Panc1 (cell line): ENCODE data around the gene PTPN11. TPM values are rescaled to one million over a fixed set of nuclear protein-coding genes. Genes with fewer than 3 reads are reported as not detected.
"Not testable (repeated sequence)": the region's sequence is repeated elsewhere in the genome, so short reads cannot be mapped to it uniquely, and the experiment has no call there.

Source experiments
- ATAC-seq: fragments of 200-7000 bp; cut with Tn5 transposase; 2 replicates; pipeline ENCODE4 v1.9.1; 2020; ENCODE audit warnings: mild to moderate bottlenecking, moderate library complexity
- BruUV-seq: library from RNA; stranded (reverse); fragments of 400-500 nt; replicated peaks from 2 replicates; lab custom pipeline; 2021; lab: Mats Ljungman, UMichigan
- CTCF ChIA-PET: fragments of 300-600 bp; sonication (Branson Sonifier 250); formaldehyde crosslinking; loops from one replicate; lab custom pipeline; 2022; ENCODE audit warnings: antibody characterized with exemption; lab: Charles Lee
- POLR2A ChIA-PET: fragments of 300-600 bp; sonication (Branson Sonifier 250); formaldehyde crosslinking; loops from one replicate; lab custom pipeline; 2022; ENCODE audit warnings: antibody characterized with exemption; lab: Charles Lee
- DNase-seq: peaks from one replicate; pipeline ENCODE4 v3.0.0-alpha.2; 2010; ENCODE audit warnings: low read depth, low spot score
- H3K27ac ChIP-seq: 2 replicates; pipeline ENCODE4 v1.5.1; 2011; ENCODE audit warnings: mild to moderate bottlenecking, low read length, inconsistent platforms
- H3K27me3 ChIP-seq: fragments of 200-500 bp; sonication (Bioruptor generic); 2 replicates; pipeline ENCODE4 v1.6.0; 2014; ENCODE audit warnings: low read length, inconsistent platforms; ENCODE audit not compliant: control insufficient read depth, insufficient read depth
- H3K36me3 ChIP-seq: fragments of 200-500 bp; sonication (Bioruptor generic); 2 replicates; pipeline ENCODE4 v1.5.1; 2014; ENCODE audit warnings: inconsistent platforms, mild to moderate bottlenecking, low read length, moderate library complexity; ENCODE audit not compliant: control insufficient read depth, insufficient read depth
- H3K4me1 ChIP-seq: 2 replicates; pipeline ENCODE4 v1.5.1; 2011; ENCODE audit warnings: inconsistent platforms, mild to moderate bottlenecking, low read length, moderate library complexity; ENCODE audit not compliant: control insufficient read depth, insufficient read depth
- H3K4me3 ChIP-seq, 2 experiments: 2 replicates each; pipeline ENCODE4 v1.5.1; 2011 to 2012; ENCODE audit warnings: low read depth in 2 of 2, low read length in 2 of 2, mild to moderate bottlenecking in 2 of 2, inconsistent platforms in 1 of 2, moderate library complexity in 1 of 2
- H3K9me3 ChIP-seq: fragments of 200-500 bp; sonication (Bioruptor generic); 2 replicates; pipeline ENCODE4 v1.5.1; 2014; ENCODE audit warnings: low read depth, mild to moderate bottlenecking, inconsistent platforms, low read length, moderate library complexity; ENCODE audit not compliant: control insufficient read depth, insufficient read depth
- CTCF ChIP-seq: fragments of 450-650 bp; IDR thresholded peaks from 2 replicates; pipeline ENCODE4 v1.5.1; 2017; ENCODE audit warnings: mild to moderate bottlenecking
- POLR2AphosphoS5 ChIP-seq: IDR thresholded peaks from 2 replicates; pipeline ENCODE4 v1.6.1; 2012; ENCODE audit warnings: mild to moderate bottlenecking, low read depth, low read length, moderate library complexity
- REST ChIP-seq, 2 experiments: IDR thresholded peaks; 2 replicates each; pipeline ENCODE4 v1.6.1; 2011 to 2012; ENCODE audit warnings: low read depth in 2 of 2, control low read depth in 1 of 2, low read length in 1 of 2, mild to moderate bottlenecking in 1 of 2, moderate library complexity in 1 of 2; ENCODE audit not compliant: insufficient read depth in 1 of 2
- SIN3A ChIP-seq: IDR thresholded peaks from 2 replicates; pipeline ENCODE4 v1.6.1; 2012; ENCODE audit warnings: low read depth, mild to moderate bottlenecking, low read length, moderate library complexity, borderline replicate concordance; ENCODE audit not compliant: insufficient read depth
- TCF7L2 ChIP-seq: IDR thresholded peaks from 2 replicates; pipeline ENCODE4 v1.6.1; 2011; ENCODE audit warnings: mild to moderate bottlenecking, low read depth, low read length, inconsistent platforms
- in situ Hi-C: cut with HindIII; loops from 2 replicates; pipeline ENCODE4 v1.10.0; 2016; ENCODE audit warnings: low sequenced_read_pairs, low pct_unique_long_range_greater_than_20kb
- intact Hi-C: fragments of 100-400 bp; cut with micrococcal nuclease; formaldehyde crosslinking; loops from one replicate; pipeline ENCODE4 v1.10.0; 2022; ENCODE audit not compliant: unreplicated experiment
- total RNA-seq: library from RNA; stranded (reverse); gene quantifications from one replicate; pipeline ENCODE4 v1.2.1, GENCODE V29; 2021; ENCODE audit not compliant: unreplicated experiment

Gene PTPN11
- total RNA-seq, 1 experiment from 2014 or later, result 139 TPM

- Histone ChIP-seq H3K27me3 (no peaks in the 10 kb centered on the region), H3K9me3 (no peaks in the 10 kb centered on the region), H3K4me3 (no peak overlapping the region), H3K36me3 (no peaks in the 10 kb centered on the region), H3K4me1 (no peaks in the 10 kb centered on the region), H3K27ac (no peak overlapping the region)
- BruUV-seq, result no TSS peak
- in situ Hi-C loops (no loop called here), intact Hi-C loops (no loop called here)
- CTCF ChIA-PET, result no interaction called here
- TF ChIP-seq CTCF, result no peak
- TF ChIP-seq REST (IDR thresholded peaks at IDR 0.05; ENCODE audit: insufficient read depth in 1 of 2, low read depth in 2 of 2, low read length in 1 of 2), result no peak
- no peak for TF ChIP-seq SIN3A
- TF ChIP-seq TCF7L2, result no peak
- TF ChIP-seq POLR2AphosphoS5, result no peak
- no peak for DNase-seq
- POLR2A ChIA-PET, result interaction anchor here (0.6 kb wide), 1 partner anchor 76 kb away, joined by 5 read pairs; no protein-coding TSS in a partner anchor
- ATAC-seq, result no peak
Observed at GRCh38 chr12:112447106-112447505, 28.4 kb downstream of the PTPN11 start.

- POLR2A ChIA-PET, result not testable (repeated sequence)
- CTCF ChIA-PET, result interaction anchor here (0.6 kb wide), 1 partner anchor 25 kb away, joined by 4 read pairs; no protein-coding TSS in a partner anchor
Observed at GRCh38 chr12:112448165-112448564, 29.4 kb downstream of the PTPN11 start.

GRCh38 chr12:112450725-112451124 lies 32.0 kb downstream of the PTPN11 start:
- intact Hi-C loops (no loop called here), in situ Hi-C loops (no loop called here)
- Histone ChIP-seq H3K4me1 (no peaks in the 10 kb centered on the region), H3K9me3 (no peaks in the 10 kb centered on the region), H3K36me3 (peaks cover 3% of the 10 kb centered on the region; the same call in 1 of the 2 replicates), H3K27ac (no peak overlapping the region), H3K27me3 (no peaks in the 10 kb centered on the region), H3K4me3 (no peak overlapping the region)
- no peak for TF ChIP-seq TCF7L2
- TF ChIP-seq CTCF, result no peak
- TF ChIP-seq REST (IDR thresholded peaks at IDR 0.05; ENCODE audit: insufficient read depth in 1 of 2, low read depth in 2 of 2, low read length in 1 of 2), result no peak
- no peak for TF ChIP-seq POLR2AphosphoS5
- TF ChIP-seq SIN3A, result no peak
- ATAC-seq (no peak), DNase-seq (no peak)
- BruUV-seq, result no TSS peak
- ChIA-PET CTCF (interaction anchor here (0.8 kb wide), 1 partner anchor 23 kb away, joined by 3 read pairs; no protein-coding TSS in a partner anchor), POLR2A (interaction anchor here (0.6 kb wide), 1 partner anchor 20 kb away, joined by 3 read pairs; no protein-coding TSS in a partner anchor)

More at GRCh38 chr12:112448165-112448564, 29.4 kb downstream of the PTPN11 start:
- BruUV-seq, in situ Hi-C loops, H3K36me3 ChIP-seq, ATAC-seq, intact Hi-C loops, H3K9me3 ChIP-seq, DNase-seq, H3K4me3 ChIP-seq, H3K27me3 ChIP-seq, H3K4me1 ChIP-seq, H3K27ac ChIP-seq: not testable (repeated sequence)
